Measurements from ENCODE around the gene TACC2.

The TACC2 gene

DNA sequence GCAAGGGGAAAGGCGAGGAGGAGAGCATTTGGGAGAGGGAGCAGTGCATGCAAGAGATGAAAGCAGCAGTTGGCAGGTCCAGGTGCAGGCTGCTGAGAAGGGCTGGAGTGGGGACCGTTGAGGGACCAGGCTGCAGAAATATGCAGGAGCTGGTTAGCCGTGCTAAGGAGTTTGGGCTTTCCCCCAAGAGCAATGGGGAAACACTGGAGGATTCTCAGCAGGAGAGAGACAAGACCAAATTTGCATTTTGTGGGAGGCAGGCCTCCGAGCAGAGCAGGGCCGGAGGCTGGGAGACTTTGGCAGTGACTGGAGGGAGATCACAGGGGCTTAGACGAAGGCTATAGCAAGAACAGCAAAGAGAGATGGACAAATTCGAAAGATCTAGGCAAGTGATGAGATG lies 293.9 kb downstream of the TACC2 start:
- WGBS, 2 experiments (ENCODE audit: insufficient coverage in 2 of 2), result 64 to 65% methylated on average over 5 to 7 of the region's 7 CpGs
- Histone ChIP-seq H3K27ac (ENCODE audit: low read depth, low read length, severe bottlenecking) (no peak overlapping the region), H3K36me3 (ENCODE audit: control insufficient read depth, insufficient read depth, low read length) (no peaks in the 10 kb centered on the region), H3K4me1 (ENCODE audit: control insufficient read depth, insufficient read depth, low read length, poor library complexity, severe bottlenecking) (peaks cover 6% of the 10 kb centered on the region), H3K9me3 (ENCODE audit: control insufficient read depth, low read length) (no peaks in the 10 kb centered on the region), H3K4me3 (ENCODE audit: extremely low read depth, insufficient read depth, low read length, poor library complexity, severe bottlenecking) (no peak overlapping the region)

DNA sequence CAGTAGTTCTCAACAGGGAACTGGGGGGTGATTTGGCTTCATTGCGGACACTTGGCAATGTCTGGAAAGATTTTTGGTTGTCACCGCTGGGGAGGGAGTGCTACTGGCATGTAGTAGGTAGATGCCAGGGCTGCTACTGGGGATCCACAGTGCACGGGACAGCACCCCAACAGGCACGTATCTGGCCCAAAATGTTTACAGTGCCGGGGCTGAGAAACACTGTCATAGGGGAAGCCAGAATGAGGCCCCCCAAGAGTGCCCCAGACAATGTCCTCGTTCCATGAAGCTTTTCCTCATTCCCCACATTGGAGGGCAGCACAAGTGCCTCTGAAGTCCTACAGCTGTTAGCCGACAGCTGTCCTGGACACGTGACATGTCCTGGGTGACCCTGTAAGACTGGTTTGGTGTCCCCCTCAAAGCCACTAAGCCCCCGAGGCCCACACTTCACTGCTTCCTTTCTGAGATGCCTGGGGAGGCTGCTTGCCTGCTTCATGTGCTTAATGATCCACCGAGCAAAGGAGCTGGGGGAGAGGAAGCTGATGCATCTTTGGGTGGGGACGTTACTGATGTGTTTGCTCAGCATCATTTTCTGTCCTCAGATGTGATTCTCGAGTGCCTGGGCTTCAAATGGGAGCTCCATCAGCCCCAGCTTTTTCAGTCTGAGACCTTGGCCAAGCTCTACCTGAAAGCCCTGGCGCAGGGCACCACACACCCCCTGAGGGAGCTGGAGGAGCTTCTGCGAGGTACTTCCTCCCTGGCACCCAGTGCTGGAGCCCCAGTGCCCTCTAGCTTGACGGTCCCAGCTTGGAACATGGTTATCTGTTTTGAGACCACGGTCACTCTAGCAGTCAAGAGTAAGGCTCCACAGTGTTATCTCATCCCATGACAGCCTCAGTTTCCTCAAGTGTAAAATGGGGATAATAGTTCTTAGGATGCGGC lies 296.8 kb downstream of the TACC2 start:
- H3K36me3 ChIP-seq (ENCODE audit: control insufficient read depth, insufficient read depth, low read length), result no peaks in the 10 kb centered on the region
- no peaks in the 10 kb centered on the region for H3K9me3 ChIP-seq (ENCODE audit: control insufficient read depth, low read length)
- H3K4me3 ChIP-seq (ENCODE audit: extremely low read depth, insufficient read depth, low read length, poor library complexity, severe bottlenecking), result no peak overlapping the region
- WGBS, 2 experiments (ENCODE audit: insufficient coverage in 2 of 2), result 93 to 94% methylated on average over 11 to 15 of the region's 17 CpGs
- H3K4me1 ChIP-seq (ENCODE audit: control insufficient read depth, insufficient read depth, low read length, poor library complexity, severe bottlenecking), result peaks cover 6% of the 10 kb centered on the region
- no peak overlapping the region for H3K27ac ChIP-seq (ENCODE audit: low read depth, low read length, severe bottlenecking)

DNA sequence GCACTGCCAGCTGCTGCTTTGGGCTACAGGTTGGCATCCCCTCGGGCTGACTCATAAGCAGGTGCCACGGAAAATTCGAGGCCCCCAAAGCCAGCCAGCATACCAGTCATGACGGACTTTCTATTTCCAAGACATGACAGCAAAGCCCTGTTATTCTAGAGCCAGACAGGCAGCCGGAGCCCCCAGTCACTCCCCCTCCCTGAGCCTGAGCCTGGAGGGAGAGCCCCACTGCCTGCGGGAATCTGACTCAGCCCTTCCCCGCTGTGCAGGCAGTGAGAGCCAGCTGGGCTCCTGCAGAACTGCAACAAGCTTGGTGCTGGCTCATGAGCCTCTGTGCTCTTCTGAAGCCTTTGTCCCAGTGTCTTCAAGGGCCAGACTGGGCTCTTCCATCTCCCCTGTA lies 297.9 kb downstream of the TACC2 start:
- H3K27ac ChIP-seq (ENCODE audit: low read depth, low read length, severe bottlenecking), result no peak overlapping the region
- peaks cover 6% of the 10 kb centered on the region for H3K4me1 ChIP-seq (ENCODE audit: control insufficient read depth, insufficient read depth, low read length, poor library complexity, severe bottlenecking)
- no peaks in the 10 kb centered on the region for H3K9me3 ChIP-seq (ENCODE audit: control insufficient read depth, low read length)
- H3K4me3 ChIP-seq (ENCODE audit: extremely low read depth, insufficient read depth, low read length, poor library complexity, severe bottlenecking), result no peak overlapping the region
- WGBS, 2 experiments (ENCODE audit: insufficient coverage in 2 of 2), result 35 to 50% methylated on average over 5 to 7 of the region's 7 CpGs
- no peaks in the 10 kb centered on the region for H3K36me3 ChIP-seq (ENCODE audit: control insufficient read depth, insufficient read depth, low read length)

DNA sequence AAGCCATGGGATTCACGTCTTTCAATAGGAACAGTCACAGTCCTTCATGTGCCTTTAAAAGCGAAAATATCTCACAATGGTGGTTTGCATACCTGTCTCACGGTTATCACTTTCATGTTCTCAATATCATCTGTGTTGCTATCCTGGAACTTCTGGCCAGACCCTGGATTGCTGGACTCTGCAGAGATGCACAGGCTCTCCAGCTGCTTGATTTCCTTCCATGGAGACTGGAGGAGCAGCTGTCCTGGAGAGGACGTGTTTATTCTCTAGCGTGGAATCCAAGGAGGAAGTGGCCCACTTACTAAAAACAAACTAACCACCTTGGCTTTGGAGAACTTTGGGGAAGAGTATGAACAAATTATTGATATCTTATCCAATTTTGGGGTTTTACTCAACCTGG lies 298.6 kb downstream of the TACC2 start:
- 89 to 95% methylated on average over 3 of the region's 5 CpGs for WGBS, 2 experiments (ENCODE audit: insufficient coverage in 2 of 2)
- H3K4me1 ChIP-seq (ENCODE audit: control insufficient read depth, insufficient read depth, low read length, poor library complexity, severe bottlenecking), result peaks cover 6% of the 10 kb centered on the region
- H3K4me3 ChIP-seq (ENCODE audit: extremely low read depth, insufficient read depth, low read length, poor library complexity, severe bottlenecking), result no peak overlapping the region
- H3K27ac ChIP-seq (ENCODE audit: low read depth, low read length, severe bottlenecking), result no peak overlapping the region
- H3K36me3 ChIP-seq (ENCODE audit: control insufficient read depth, insufficient read depth, low read length), result no peaks in the 10 kb centered on the region
- H3K9me3 ChIP-seq (ENCODE audit: control insufficient read depth, low read length), result no peaks in the 10 kb centered on the region

DNA sequence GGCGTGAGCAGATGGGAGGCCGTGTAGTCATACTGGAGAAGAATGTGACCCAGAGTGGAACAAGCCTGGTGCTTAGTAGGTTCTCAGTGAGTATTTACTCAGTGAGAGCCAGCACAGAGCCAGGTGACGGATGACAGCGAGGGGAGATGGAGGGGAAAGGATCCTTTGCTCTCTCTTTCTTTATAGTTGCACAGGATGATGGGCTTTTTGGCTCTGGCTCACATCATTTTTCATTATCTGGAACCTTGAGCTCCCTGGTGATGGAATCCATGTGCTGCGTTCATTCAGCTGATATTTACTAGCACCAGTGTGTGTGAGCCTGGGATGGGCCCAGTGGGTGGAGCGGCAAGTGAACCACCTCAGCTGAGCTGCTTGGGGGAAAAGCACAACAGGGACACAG lies 299.3 kb downstream of the TACC2 start:
- H3K9me3 ChIP-seq (ENCODE audit: control insufficient read depth, low read length), result no peaks in the 10 kb centered on the region
- 96 to 100% methylated on average over 3 to 6 of the region's 6 CpGs for WGBS, 2 experiments (ENCODE audit: insufficient coverage in 2 of 2)
- H3K4me1 ChIP-seq (ENCODE audit: control insufficient read depth, insufficient read depth, low read length, poor library complexity, severe bottlenecking), result peaks cover 6% of the 10 kb centered on the region
- H3K27ac ChIP-seq (ENCODE audit: low read depth, low read length, severe bottlenecking), result no peak overlapping the region
- H3K4me3 ChIP-seq (ENCODE audit: extremely low read depth, insufficient read depth, low read length, poor library complexity, severe bottlenecking), result no peak overlapping the region
- H3K36me3 ChIP-seq (ENCODE audit: control insufficient read depth, insufficient read depth, low read length), result no peaks in the 10 kb centered on the region

DNA sequence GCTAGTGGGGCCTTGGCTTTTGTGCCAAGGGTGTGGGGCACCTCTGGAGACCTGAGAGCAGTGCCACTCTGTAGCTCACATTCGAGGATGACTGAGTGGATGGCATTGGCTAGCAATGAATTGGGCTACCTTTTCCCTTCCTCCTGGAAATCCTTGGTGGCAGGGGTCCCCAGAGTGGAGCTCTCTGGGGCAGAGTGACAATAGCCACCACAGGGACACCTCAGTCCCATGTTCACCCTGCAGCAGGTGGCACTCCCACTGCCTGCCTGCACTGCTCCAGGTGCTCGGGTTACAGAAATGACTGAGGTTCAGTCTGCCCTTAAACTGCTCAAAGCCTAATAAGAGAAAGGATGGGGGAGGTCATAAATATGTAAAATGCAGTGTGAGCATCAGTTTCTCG lies 300.0 kb downstream of the TACC2 start:
- peaks cover 9% of the 10 kb centered on the region for H3K4me1 ChIP-seq (ENCODE audit: control insufficient read depth, insufficient read depth, low read length, poor library complexity, severe bottlenecking)
- 79 to 83% methylated on average over 1 to 3 of the region's 3 CpGs for WGBS, 2 experiments (ENCODE audit: insufficient coverage in 2 of 2)
- H3K9me3 ChIP-seq (ENCODE audit: control insufficient read depth, low read length), result no peaks in the 10 kb centered on the region
- H3K36me3 ChIP-seq (ENCODE audit: control insufficient read depth, insufficient read depth, low read length), result no peaks in the 10 kb centered on the region
- H3K4me3 ChIP-seq (ENCODE audit: extremely low read depth, insufficient read depth, low read length, poor library complexity, severe bottlenecking), result no peak overlapping the region
- H3K27ac ChIP-seq (ENCODE audit: low read depth, low read length, severe bottlenecking), result no peak overlapping the region

DNA sequence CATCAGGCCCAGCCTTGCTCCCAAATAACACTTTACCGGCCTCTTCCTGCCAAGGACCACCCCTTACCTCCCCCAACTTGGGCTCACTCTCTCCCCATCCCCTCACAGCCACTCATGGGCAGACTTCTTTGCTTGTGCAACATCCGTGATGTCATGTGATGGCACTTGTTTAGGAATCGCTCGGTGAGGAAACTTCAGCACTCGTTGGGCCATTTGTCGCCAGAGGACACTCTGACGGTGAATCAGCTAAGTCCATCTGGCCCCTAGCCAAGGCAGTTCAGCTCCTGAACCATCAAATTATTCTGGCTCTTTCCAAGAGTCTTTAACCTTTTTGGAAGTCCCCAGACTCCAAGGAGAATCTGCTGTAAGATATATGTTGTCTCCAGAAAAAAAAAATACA lies 301.4 kb downstream of the TACC2 start:
- no peaks in the 10 kb centered on the region for H3K36me3 ChIP-seq (ENCODE audit: control insufficient read depth, insufficient read depth, low read length)
- no peak overlapping the region for H3K4me3 ChIP-seq (ENCODE audit: extremely low read depth, insufficient read depth, low read length, poor library complexity, severe bottlenecking)
- H3K9me3 ChIP-seq (ENCODE audit: control insufficient read depth, low read length), result no peaks in the 10 kb centered on the region
- peaks cover 16% of the 10 kb centered on the region for H3K4me1 ChIP-seq (ENCODE audit: control insufficient read depth, insufficient read depth, low read length, poor library complexity, severe bottlenecking)
- H3K27ac ChIP-seq (ENCODE audit: low read depth, low read length, severe bottlenecking), result no peak overlapping the region
- WGBS, 2 experiments (ENCODE audit: insufficient coverage in 2 of 2), result 95 to 97% methylated on average over 7 of the region's 7 CpGs

DNA sequence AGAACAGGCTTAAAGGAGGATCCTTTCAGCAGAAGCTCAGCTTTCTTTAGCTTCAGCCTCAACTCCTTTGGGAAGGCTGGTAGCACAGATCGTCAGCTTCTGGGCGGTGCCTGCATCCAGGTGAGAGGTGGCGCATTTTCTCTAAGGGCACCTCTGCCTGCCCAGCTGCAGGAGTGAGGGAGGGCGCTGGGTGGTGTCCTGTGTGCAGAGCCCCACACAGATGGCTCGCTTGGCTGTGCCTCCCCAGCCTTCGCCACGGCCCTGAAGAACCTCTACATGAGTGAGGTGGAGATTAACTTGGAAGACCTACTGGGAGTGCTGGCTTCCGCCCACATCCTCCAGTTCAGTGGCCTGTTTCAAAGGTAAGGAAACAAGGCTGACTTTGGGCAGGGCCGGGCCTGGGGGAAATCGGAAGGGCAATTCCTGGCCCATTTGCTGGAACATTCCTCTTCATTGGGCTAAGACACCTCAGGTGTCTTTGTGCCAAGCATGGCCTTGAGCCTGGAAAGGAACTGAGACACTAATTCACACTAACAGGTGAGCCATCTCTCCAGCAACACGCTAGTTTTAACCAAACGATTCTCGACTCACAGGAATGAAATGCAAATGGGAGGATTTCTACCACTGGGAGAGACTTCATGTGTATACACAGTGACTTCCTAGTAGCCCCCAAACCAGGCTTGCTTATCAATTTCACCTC lies 302.0 kb downstream of the TACC2 start:
- WGBS, 2 experiments (ENCODE audit: insufficient coverage in 2 of 2), result 88 to 93% methylated on average over 10 of the region's 13 CpGs
- Histone ChIP-seq H3K4me1 (ENCODE audit: control insufficient read depth, insufficient read depth, low read length, poor library complexity, severe bottlenecking) (peaks cover 16% of the 10 kb centered on the region), H3K36me3 (ENCODE audit: control insufficient read depth, insufficient read depth, low read length) (no peaks in the 10 kb centered on the region), H3K9me3 (ENCODE audit: control insufficient read depth, low read length) (no peaks in the 10 kb centered on the region), H3K4me3 (ENCODE audit: extremely low read depth, insufficient read depth, low read length, poor library complexity, severe bottlenecking) (no peak overlapping the region), H3K27ac (ENCODE audit: low read depth, low read length, severe bottlenecking) (no peak overlapping the region)

DNA sequence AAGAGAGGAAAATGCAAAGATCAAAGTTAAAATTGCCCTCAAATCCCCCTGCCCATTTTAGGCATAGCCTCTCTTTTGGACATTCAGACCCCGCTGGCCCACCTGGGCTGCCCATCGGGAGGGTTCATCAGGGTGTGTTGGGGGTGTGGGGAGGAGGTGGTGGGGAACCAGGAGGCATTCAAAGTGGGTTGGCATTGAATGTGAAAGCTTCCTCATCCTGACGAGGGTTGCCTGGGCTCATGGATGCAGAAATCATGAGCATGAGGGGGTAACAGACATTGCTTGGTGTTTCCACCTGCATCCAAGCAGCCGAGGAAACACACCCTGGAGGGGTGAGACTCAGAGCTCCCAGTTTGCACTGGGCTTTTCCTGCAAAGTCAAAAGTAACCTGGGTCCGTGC lies 302.8 kb downstream of the TACC2 start:
- 87 to 98% methylated on average over 3 to 4 of the region's 5 CpGs for WGBS, 2 experiments (ENCODE audit: insufficient coverage in 2 of 2)
- Histone ChIP-seq H3K4me3 (ENCODE audit: extremely low read depth, insufficient read depth, low read length, poor library complexity, severe bottlenecking) (no peak overlapping the region), H3K9me3 (ENCODE audit: control insufficient read depth, low read length) (no peaks in the 10 kb centered on the region), H3K27ac (ENCODE audit: low read depth, low read length, severe bottlenecking) (no peak overlapping the region), H3K36me3 (ENCODE audit: control insufficient read depth, insufficient read depth, low read length) (no peaks in the 10 kb centered on the region), H3K4me1 (ENCODE audit: control insufficient read depth, insufficient read depth, low read length, poor library complexity, severe bottlenecking) (peaks cover 16% of the 10 kb centered on the region)

DNA sequence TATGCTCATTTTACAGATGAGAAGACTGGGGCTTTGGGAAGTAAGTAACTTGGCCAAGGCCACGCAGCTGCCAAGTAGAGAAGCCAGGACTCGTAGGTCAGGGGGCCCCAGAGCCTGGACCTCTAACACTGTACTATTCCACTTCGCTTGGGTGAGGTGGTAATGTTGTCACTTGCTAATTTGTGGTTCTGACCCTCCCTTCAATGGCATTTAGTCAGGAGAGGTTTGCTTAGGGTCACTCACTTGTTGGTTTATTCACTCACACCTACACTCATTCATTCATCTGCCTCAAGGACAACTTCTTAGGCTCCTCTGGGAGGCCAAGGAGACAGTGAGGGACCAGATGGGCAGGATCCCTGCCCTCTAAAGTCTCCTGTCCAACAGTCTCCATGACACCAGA lies 303.4 kb downstream of the TACC2 start:
- Histone ChIP-seq H3K4me1 (ENCODE audit: control insufficient read depth, insufficient read depth, low read length, poor library complexity, severe bottlenecking) (peaks cover 12% of the 10 kb centered on the region), H3K27ac (ENCODE audit: low read depth, low read length, severe bottlenecking) (no peak overlapping the region), H3K4me3 (ENCODE audit: extremely low read depth, insufficient read depth, low read length, poor library complexity, severe bottlenecking) (no peak overlapping the region), H3K9me3 (ENCODE audit: control insufficient read depth, low read length) (no peaks in the 10 kb centered on the region), H3K36me3 (ENCODE audit: control insufficient read depth, insufficient read depth, low read length) (no peaks in the 10 kb centered on the region)
- 93% methylated on average over 2 of the region's 3 CpGs; no CpG with 5 or more reads in 1 of the 2 experiments for WGBS, 2 experiments (ENCODE audit: insufficient coverage in 2 of 2)

Data from mesodermal cell (in vitro differentiated cells).